HG03095 (cell line): ENCODE measurements around the gene ORM2.

Experiments
- ATAC-seq: cut with Tn5 transposase; IDR thresholded peaks from one replicate; pipeline ENCODE4 v1.9.1; 2021; ENCODE audit warnings: moderate library complexity; ENCODE audit not compliant: unreplicated experiment

ORM2 gene

DNA sequence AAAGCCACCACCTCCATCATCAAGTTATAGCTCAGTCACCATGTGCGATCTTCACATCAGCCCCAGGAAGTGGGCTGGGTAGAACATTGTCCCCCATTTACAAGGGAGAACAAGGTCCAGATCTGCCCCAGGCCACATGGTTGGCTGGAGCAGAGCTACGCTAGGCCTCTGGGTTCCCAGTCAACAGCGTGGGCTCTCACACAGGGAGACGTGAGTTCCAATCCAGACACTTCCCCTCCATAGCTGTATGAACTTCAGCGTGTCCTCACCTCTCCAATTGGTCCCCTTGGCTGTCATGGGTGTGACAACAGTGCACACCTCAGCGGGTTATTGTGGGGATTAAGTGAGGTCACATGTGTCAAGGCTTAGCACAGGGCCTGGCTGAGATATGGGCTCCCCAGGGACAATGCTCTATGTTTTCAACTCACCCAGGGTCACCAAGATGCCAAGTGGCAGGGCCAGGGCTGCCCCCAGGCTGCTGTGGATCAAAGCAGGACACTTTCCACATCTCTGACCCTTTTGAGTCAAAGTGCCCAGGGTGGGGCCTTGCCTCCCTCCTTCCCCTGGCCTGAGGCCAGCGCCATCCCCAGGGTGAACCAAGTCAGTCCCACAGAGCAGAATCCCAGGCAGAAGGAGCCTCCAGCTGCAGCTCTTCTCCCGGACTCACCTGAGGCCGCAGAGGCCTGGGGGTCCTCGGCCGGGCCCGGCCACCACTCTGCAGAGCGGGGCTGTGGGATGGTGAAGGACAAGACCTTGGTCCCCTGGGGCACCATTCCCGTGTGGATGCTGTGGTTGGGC lies 38.3 kb downstream of the ORM2 start:
- no peak for ATAC-seq

DNA sequence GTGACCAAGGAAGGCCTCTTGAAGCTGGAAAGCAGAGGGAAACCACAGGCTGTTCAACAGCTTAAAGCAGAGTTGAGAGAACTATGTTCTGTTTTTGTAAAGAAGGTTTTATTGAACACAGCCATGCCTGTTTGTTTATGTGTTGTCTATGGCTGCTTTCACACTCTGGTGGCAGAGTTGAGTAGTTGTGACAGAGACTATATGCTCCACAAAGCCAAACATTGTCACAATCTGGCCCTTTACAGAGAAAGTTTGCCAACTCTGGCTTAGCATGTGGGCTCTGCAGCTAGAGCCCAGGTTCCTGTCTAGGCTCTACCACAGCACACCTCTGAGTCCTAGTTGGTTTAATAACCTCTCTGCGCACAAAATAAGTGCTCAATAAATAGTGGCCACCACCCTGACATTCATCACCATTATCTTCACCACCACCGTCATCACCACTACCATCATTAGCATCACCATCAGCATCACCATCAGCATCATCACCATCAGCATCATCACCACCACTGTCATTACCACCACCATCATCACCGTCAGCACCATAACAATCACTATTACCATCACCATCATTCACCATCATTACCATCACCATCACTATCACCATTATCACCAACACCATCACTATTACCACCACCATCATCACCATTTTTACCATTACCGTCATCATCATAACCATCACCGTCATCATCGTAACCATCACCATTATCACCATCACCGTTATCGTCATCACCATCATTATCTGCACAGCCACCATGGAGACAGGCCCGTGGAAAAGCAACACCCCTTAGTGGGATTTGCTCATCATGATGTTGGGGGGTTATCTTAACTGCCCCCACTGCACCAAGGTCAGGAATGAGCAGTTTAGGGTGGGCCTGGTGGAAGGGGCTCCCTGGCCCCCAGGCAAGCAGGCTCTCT lies 39.8 kb downstream of the ORM2 start:
- ATAC-seq: no peak

GRCh38 chr9:114370251-114370967 lies 40.7 kb downstream of the ORM2 start:
- ATAC-seq: no peak

DNA sequence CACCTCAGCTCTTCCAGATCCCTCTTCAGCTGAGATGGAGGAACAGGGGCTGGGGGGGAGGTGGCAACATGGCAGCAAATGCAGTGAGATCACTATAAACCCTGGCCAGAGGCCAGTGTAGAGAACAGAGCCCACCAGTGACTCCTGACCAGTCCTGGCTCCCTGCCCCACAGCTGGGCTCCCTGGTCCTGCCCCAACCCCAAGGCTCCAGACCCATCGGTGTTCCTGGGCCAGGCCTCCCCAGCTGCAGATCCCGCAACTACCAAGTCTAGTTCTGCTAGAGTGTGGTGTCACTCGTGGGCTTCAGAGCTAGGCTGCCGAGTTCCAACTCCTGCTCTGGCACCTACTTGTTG lies 41.3 kb downstream of the ORM2 start:
- no peak for ATAC-seq

DNA sequence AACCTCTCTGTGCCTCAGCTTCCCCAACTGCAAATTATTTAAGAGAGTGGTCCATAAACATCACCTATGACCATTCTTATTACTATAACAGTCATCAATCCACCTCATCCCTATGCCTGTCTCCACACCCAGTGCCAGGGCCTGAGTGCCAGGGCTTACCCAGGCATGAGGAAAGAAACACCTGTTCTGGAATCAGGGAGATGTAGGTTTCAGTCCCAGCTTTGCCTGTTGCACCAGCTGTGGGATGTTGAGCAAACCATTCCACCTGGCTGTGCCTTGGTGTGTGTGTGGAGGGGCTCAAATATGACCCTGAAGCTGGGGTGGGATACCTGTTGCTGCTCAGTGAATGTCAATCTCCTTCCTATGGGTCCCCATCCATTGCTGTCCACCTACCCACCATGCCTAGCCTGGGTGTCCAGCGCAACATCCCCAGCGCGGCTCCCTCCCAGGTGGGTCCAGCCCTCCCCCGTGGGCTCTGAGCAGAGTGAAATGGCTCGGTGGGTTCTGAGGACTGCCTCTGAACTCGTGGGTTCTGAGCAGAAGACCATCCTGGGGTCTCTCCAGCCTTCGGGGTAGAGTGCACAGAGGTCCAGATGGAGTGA lies 41.8 kb downstream of the ORM2 start:
- no peak for ATAC-seq

GRCh38 chr9:114371973-114372917 lies 42.6 kb downstream of the ORM2 start:
- ATAC-seq: no peak

- ATAC-seq: peak; percentile 86
Measured at GRCh38 chr9:114372921-114373448, 43.3 kb downstream of the ORM2 start.

- no peak for ATAC-seq
Measured at GRCh38 chr9:114373960-114374730, 44.5 kb downstream of the ORM2 start.

DNA sequence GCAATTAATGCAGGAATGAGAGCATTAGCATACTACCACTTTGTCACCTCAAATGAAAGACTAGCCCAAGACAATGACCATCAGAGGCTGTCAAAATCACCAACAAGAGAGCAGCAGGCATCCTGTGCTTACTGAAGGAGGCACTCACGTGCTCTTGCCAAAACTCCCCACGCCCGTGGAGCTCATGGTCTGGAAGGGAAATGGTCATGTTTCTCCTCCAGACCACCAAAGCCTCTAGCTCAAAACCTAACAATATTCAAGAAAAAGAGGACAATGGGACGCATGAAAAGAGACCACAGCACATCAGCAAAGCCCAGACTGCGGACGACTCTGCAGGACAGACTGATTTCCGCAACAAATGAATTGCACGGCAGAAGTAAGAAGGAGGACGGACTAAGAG lies 45.3 kb downstream of the ORM2 start:
- no peak for ATAC-seq

GRCh38 chr9:114375386-114376175 lies 45.9 kb downstream of the ORM2 start:
- no peak for ATAC-seq

- ATAC-seq: no peak
Measured at GRCh38 chr9:114376586-114377445, 47.1 kb downstream of the ORM2 start.

DNA sequence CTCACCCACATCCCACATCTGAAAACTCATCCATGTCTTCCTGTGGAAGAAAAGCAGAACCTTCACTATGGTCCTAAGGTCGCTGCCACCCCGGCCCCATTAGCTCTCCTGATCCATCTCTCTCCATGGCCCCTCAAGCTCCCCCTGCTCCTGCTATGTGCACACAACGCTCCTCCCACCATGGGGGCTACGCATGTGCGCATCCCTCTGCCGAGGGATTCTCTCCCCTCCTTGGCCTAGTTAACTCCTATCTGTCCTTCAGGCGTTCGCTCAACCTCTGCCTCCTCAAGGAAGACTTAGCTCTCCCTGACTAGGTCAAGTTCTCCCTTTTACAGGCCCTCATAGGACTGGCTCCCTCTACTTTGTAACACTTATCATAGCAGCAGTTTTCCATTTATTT lies 48.3 kb downstream of the ORM2 start:
- no peak for ATAC-seq

GRCh38 chr9:114378883-114379282 lies 49.2 kb downstream of the ORM2 start:
- no peak for ATAC-seq
